Mesenteric fat pad (tissue), 1 donor: ENCODE results near the gene ANKS1A. TPM values are rescaled to one million over a fixed set of nuclear protein-coding genes. Genes with fewer than 3 reads are reported as not detected.
A peak's percentile ranks its signal among the peaks of the same experiment; 100 is the strongest.

ENCODE experiments used
- DNase-seq: peaks from one replicate; pipeline ENCODE4 v3.0.0-alpha.2; 2020; ENCODE audit warnings: low spot score
- total RNA-seq: library from RNA; stranded (reverse); fragmentation: NEBNext Ultra II Directional; extraction: Animal tissue kit (Norgen Biotek cat#: 25700); gene quantifications from one replicate; pipeline ENCODE4 v1.2.1, GENCODE V29; 2021
- donor health status: DM: yes; HTN: yes; CAD: no.

ANKS1A gene
- total RNA-seq, 1 donor from 2014 or later: 21.9 TPM

GRCh38 chr6:35080821-35081425, 191.9 kb downstream of the ANKS1A start:
- DNase-seq: peak; percentile 87

GRCh38 chr6:35081426-35081851, 192.4 kb downstream of the ANKS1A start:
- peak; percentile 76 for DNase-seq

GRCh38 chr6:35082046-35082732, 193.1 kb downstream of the ANKS1A start:
- peak; percentile 68 for DNase-seq

- DNase-seq: peak; percentile 59
Measured at GRCh38 chr6:35082733-35083403, 193.8 kb downstream of the ANKS1A start.

- DNase-seq: peak; percentile 75
Measured at GRCh38 chr6:35083507-35083906, 194.5 kb downstream of the ANKS1A start.

- peak; percentile 84 for DNase-seq
Measured at GRCh38 chr6:35084041-35084491, 195.0 kb downstream of the ANKS1A start.

- peak; percentile 84 for DNase-seq
Measured at GRCh38 chr6:35084511-35085203, 195.6 kb downstream of the ANKS1A start.

GRCh38 chr6:35085359-35086281, 196.6 kb downstream of the ANKS1A start:
- peak; percentile 79 for DNase-seq

- DNase-seq: peak; percentile 74
Measured at GRCh38 chr6:35086282-35086632, 197.2 kb downstream of the ANKS1A start.

- peak; percentile 64 for DNase-seq
Measured at GRCh38 chr6:35086636-35087360, 197.7 kb downstream of the ANKS1A start.

- peak; percentile 80 for DNase-seq
Measured at GRCh38 chr6:35087361-35088280, 198.6 kb downstream of the ANKS1A start.

- DNase-seq: peak; percentile 82
Measured at GRCh38 chr6:35088281-35089215, 199.5 kb downstream of the ANKS1A start.

GRCh38 chr6:35089216-35089934, 200.3 kb downstream of the ANKS1A start:
- DNase-seq: no peak

GRCh38 chr6:35089935-35090505, 201.0 kb downstream of the ANKS1A start:
- peak; percentile 69 for DNase-seq

GRCh38 chr6:35090734-35091133, 201.7 kb downstream of the ANKS1A start:
- DNase-seq: peak; percentile 59

GRCh38 chr6:35091346-35092083, 202.5 kb downstream of the ANKS1A start:
- DNase-seq: no peak
